ENCODE measurements around the gene DTWD1. TPM values are rescaled to one million over a fixed set of nuclear protein-coding genes. Genes with fewer than 3 reads are reported as not detected.

Gene DTWD1
- total RNA-seq, 1 donor from 2014 or later = 20.5 TPM

DNA sequence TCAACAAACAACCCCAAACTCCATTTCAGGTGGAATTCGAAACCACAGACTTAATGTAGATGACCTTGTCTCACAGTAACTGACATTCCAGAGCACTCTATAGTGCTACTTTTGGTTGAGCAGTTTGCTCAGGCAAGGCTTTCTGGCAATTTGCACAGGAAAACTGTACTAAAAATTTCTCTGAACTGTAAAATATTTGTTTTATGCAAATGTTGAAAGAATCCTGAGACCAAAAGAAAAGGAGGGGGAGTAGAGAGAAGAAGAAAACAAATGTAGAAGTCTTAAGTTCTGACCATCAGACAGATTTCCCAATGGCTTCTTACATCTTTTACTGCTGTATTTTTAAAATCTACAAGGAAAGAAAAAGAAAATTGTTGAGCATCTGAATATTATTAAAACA lies 53.5 kb downstream of the DTWD1 start:
- TF ChIP-seq, protein P1, sequence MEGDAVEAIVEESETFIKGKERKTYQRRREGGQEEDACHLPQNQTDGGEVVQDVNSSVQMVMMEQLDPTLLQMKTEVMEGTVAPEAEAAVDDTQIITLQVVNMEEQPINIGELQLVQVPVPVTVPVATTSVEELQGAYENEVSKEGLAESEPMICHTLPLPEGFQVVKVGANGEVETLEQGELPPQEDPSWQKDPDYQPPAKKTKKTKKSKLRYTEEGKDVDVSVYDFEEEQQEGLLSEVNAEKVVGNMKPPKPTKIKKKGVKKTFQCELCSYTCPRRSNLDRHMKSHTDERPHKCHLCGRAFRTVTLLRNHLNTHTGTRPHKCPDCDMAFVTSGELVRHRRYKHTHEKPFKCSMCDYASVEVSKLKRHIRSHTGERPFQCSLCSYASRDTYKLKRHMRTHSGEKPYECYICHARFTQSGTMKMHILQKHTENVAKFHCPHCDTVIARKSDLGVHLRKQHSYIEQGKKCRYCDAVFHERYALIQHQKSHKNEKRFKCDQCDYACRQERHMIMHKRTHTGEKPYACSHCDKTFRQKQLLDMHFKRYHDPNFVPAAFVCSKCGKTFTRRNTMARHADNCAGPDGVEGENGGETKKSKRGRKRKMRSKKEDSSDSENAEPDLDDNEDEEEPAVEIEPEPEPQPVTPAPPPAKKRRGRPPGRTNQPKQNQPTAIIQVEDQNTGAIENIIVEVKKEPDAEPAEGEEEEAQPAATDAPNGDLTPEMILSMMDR (IDR thresholded peaks at IDR 0.05) = no peak
- ATAC-seq (ENCODE audit: low read depth) (no peak), DNase-seq (no peak)
- no peaks in the 10 kb centered on the region for H3K4me1 Mint-ChIP-seq
- no peak overlapping the region for H3K4me3 Mint-ChIP-seq
- CTCF ChIA-PET = no interaction called here
- H3K36me3 Mint-ChIP-seq (ENCODE audit: low read depth) = no peaks in the 10 kb centered on the region
- H3K9me3 Mint-ChIP-seq = no peaks in the 10 kb centered on the region
- intact Hi-C loops (cut with micrococcal nuclease) = no loop called here
- H3K27ac Mint-ChIP-seq = no peak overlapping the region
- POLR2A ChIA-PET = no interaction called here
- peaks cover 12% of the 10 kb centered on the region for H3K27me3 Mint-ChIP-seq

DNA sequence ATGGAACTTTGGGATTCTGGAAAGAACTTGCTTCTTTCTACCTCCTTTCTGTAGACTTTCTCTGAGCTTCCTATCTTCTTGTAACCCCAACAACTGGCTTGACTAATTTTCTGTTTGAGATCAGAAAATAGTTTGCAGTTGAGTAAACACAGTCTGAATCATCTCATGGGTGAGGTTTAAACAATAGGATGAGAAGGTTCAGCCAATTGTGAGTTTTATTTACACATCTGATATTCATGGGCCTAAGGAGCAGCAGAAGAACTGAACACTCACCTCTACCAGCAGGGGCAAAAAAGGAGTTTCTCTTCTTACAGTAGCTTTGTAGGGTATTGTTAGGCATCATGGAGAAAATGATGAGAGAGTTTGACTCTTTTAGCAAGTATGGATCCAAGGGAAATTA lies 54.2 kb downstream of the DTWD1 start:
- ChIA-PET CTCF (no interaction called here), POLR2A (no interaction called here)
- H3K9me3 Mint-ChIP-seq = no peaks in the 10 kb centered on the region
- no peaks in the 10 kb centered on the region for H3K4me1 Mint-ChIP-seq
- intact Hi-C loops (cut with micrococcal nuclease) = no loop called here
- TF ChIP-seq, protein P1 (IDR thresholded peaks at IDR 0.05) = no peak
- H3K27me3 Mint-ChIP-seq = peaks cover 15% of the 10 kb centered on the region
- ATAC-seq (ENCODE audit: low read depth) (no peak), DNase-seq (no peak)
- no peak overlapping the region for H3K4me3 Mint-ChIP-seq
- H3K36me3 Mint-ChIP-seq (ENCODE audit: low read depth) = no peaks in the 10 kb centered on the region
- H3K27ac Mint-ChIP-seq = no peak overlapping the region

DNA sequence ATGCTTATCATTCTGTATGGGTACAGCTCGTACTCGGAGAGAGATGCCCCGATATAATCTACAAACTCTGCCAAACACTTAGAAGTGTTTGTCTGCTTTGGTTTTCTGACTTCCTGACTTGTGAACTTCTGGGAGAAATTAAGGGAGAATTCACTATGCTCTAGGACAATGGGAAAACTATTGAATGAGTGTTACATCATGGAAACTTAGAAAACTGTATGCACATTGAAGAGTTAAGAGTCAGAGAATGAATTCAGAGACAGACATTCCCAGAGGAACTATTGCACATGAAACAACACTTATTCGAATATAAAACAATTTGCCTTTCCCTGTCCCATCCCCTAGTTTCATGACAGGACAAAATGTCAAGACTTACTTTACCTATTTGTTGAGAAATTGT lies 57.8 kb downstream of the DTWD1 start:
- ATAC-seq (ENCODE audit: low read depth) (no peak), DNase-seq (no peak)
- Mint-ChIP-seq H3K4me3 (no peak overlapping the region), H3K4me1 (no peaks in the 10 kb centered on the region), H3K27me3 (peaks cover 19% of the 10 kb centered on the region), H3K36me3 (ENCODE audit: low read depth) (no peaks in the 10 kb centered on the region), H3K9me3 (peaks cover 3% of the 10 kb centered on the region), H3K27ac (no peak overlapping the region)
- ChIA-PET POLR2A (no interaction called here), CTCF (no interaction called here)
- intact Hi-C loops (cut with micrococcal nuclease) = no loop called here
- TF ChIP-seq, protein P1 (IDR thresholded peaks at IDR 0.05) = no peak

DNA sequence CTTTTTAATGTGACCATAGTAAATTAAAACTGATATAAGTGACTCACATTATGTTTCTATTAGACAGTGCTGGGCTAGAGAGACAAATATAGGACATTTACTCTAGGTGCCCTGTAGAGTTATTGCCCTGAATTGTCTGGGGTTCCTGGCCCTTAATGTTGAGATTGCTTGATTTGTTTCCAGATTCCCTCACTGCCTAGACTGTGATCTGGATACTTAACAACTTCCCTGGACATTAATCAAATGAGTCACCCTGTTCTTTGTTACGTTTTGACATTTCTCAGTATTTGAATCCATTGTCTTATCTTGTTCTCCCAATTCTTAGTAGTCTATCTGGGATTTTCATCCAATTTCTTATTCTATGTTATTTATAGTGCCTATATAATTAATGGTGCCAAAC lies 65.8 kb downstream of the DTWD1 start:
- intact Hi-C loops (cut with micrococcal nuclease) = no loop called here
- TF ChIP-seq, protein P1 (IDR thresholded peaks at IDR 0.05) = no peak
- no peaks in the 10 kb centered on the region for H3K27me3 Mint-ChIP-seq
- H3K4me1 Mint-ChIP-seq = no peaks in the 10 kb centered on the region
- no peaks in the 10 kb centered on the region for H3K36me3 Mint-ChIP-seq (ENCODE audit: low read depth)
- no peak overlapping the region for H3K27ac Mint-ChIP-seq
- H3K9me3 Mint-ChIP-seq = no peaks in the 10 kb centered on the region
- CTCF ChIA-PET = no interaction called here
- no peak overlapping the region for H3K4me3 Mint-ChIP-seq
- POLR2A ChIA-PET = no interaction called here
- no peak for DNase-seq
- ATAC-seq (ENCODE audit: low read depth) = no peak

DNA sequence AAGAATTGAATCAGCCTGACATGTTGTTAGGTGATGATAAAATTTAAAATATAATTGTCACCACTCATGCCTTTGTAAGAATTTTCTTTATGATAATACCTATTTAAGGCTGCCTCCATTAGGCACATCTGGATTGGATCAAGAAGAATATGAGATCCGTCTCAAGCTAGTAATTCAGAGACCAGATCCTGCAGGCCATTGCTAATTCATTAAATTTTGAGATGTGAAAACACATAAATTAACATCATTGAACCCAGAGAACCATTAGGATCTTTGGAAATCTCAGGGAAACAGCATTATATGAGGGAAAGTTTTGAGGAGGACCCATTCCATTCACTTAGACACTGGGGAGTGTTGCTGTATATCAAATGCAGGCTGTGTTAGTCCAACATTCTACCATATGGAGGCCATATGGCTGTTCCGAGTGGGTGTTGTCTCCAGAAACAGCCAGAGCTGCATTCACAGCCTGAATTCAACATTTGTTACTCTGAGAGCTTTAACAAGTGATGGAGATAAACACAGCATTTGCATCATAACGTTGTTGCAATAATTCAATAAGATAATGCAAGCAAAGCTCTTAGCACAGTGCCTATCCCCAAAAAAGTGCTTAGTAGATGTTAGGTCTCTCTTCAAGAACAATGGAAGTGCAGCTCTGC lies 67.4 kb downstream of the DTWD1 start:
- intact Hi-C loops (cut with micrococcal nuclease) = no loop called here
- ChIA-PET POLR2A (no interaction called here), CTCF (no interaction called here)
- Mint-ChIP-seq H3K27ac (no peak overlapping the region), H3K27me3 (no peaks in the 10 kb centered on the region), H3K9me3 (no peaks in the 10 kb centered on the region), H3K4me3 (no peak overlapping the region), H3K4me1 (no peaks in the 10 kb centered on the region), H3K36me3 (ENCODE audit: low read depth) (no peaks in the 10 kb centered on the region)
- TF ChIP-seq, protein P1 (IDR thresholded peaks at IDR 0.05) = no peak
- DNase-seq (no peak), ATAC-seq (ENCODE audit: low read depth) (no peak)

All from activated B cell treated with CpG ODN at 0.5 μM for 24 hours (primary cell).